Sigmoid colon (tissue), 4 donors: ENCODE measurements around the gene ATP6V0A1.

Experiments used
- EP300 ChIP-seq, 4 donors: sonication (generic); formaldehyde crosslinking; IDR thresholded peaks; one replicate each; pipeline ENCODE4 v1.6.1; 2017; ENCODE audit warnings: antibody characterized with exemption in 4 of 4
- POLR2A ChIP-seq, 2 donors: fragments of 450-650 bp; IDR thresholded peaks; one replicate each; pipeline ENCODE4 v1.6.1; 2016; ENCODE audit warnings: antibody characterized with exemption in 2 of 2, mild to moderate bottlenecking in 2 of 2, moderate library complexity in 2 of 2
- POLR2AphosphoS5 ChIP-seq, 4 donors: sonication (generic); formaldehyde crosslinking; IDR thresholded peaks; one replicate each; pipeline ENCODE4 v1.6.1; 2017; ENCODE audit warnings: antibody characterized with exemption in 4 of 4
- TF ChIP-seq, protein P1 (sequence below), 4 experiments: fragments of 450-650 bp in 3 of 4; fragments of 200-600 bp in 1 of 4; IDR thresholded peaks; one replicate each; pipeline ENCODE4 v1.5.1; 2016 to 2019; ENCODE audit warnings: antibody characterized with exemption in 4 of 4, mild to moderate bottlenecking in 3 of 4, moderate library complexity in 2 of 4

DNA sequence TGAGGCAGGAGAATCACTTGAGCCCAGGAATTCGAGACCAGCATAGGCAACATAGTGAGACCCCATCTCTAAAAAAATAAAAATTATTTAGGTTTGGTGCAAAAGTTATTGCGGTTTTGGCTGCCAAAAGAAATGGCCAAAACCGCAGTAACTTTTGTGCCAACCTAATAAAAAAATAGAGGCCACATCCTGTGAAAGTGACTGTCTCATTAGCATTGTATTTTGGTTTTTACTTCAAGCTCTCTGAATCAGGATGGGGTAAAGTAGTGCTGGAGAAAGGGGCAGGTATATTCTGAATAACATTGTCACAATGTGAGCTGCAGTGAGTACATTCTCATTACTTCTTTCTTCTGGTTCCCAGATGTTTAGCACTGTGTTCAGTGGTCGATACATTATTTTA, 36.0 kb downstream of the ATP6V0A1 start:
- TF ChIP-seq, protein P1, sequence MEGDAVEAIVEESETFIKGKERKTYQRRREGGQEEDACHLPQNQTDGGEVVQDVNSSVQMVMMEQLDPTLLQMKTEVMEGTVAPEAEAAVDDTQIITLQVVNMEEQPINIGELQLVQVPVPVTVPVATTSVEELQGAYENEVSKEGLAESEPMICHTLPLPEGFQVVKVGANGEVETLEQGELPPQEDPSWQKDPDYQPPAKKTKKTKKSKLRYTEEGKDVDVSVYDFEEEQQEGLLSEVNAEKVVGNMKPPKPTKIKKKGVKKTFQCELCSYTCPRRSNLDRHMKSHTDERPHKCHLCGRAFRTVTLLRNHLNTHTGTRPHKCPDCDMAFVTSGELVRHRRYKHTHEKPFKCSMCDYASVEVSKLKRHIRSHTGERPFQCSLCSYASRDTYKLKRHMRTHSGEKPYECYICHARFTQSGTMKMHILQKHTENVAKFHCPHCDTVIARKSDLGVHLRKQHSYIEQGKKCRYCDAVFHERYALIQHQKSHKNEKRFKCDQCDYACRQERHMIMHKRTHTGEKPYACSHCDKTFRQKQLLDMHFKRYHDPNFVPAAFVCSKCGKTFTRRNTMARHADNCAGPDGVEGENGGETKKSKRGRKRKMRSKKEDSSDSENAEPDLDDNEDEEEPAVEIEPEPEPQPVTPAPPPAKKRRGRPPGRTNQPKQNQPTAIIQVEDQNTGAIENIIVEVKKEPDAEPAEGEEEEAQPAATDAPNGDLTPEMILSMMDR (IDR thresholded peaks at IDR 0.05), result no peak
- TF ChIP-seq POLR2A (IDR thresholded peaks at IDR 0.05) (no peak), EP300 (IDR thresholded peaks at IDR 0.05) (no peak), POLR2AphosphoS5 (IDR thresholded peaks at IDR 0.05) (no peak)
